ENCODE results near the gene REXO1.
A peak's percentile ranks its signal among the peaks of the same experiment; 100 is the strongest.
"Not testable (repeated sequence)": the region's sequence is repeated elsewhere in the genome, so short reads cannot be mapped to it uniquely, and the experiment has no call there.

The REXO1 gene

DNA sequence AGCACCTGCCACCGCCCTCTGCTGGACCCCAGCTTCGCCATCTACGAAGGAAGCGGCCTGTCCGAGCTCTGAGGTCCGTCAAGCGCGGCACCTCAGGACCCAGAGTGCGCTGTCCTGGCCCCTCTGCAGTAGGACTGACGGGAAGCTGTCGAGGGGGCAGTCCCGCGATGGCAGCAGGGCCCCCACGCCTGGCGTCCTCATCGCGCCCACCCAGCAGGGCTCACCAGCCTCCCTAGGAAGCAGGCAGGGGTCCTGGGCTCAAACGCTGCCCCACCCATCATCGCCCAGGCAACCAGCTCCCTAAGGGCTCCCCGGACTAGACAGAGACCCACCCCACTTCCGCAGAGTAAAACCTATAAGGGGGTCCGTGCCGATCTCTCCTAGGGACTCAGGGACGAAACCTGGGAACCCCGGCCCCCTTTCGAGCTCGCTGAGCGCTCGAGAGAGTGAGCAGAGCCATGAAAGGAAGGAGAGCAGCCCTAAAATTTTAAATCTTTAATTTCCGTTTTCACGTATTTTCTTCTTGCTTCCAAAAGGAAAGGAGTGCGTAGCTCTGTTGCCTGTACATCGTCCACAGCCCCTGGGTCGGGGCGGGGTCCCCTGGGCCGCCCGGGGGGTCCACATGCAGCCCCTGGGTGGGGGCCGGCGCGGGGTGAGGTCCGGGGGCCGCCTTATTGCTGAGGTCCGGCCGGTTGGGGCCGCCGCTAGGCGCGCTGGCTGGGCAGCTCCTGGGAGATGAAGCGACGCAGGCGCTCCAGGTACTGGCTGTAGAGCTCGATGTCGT lies 28.4 kb upstream of the REXO1 start:
- DNase-seq (ENCODE audit: low read depth, low spot score) = not testable (repeated sequence)

DNA sequence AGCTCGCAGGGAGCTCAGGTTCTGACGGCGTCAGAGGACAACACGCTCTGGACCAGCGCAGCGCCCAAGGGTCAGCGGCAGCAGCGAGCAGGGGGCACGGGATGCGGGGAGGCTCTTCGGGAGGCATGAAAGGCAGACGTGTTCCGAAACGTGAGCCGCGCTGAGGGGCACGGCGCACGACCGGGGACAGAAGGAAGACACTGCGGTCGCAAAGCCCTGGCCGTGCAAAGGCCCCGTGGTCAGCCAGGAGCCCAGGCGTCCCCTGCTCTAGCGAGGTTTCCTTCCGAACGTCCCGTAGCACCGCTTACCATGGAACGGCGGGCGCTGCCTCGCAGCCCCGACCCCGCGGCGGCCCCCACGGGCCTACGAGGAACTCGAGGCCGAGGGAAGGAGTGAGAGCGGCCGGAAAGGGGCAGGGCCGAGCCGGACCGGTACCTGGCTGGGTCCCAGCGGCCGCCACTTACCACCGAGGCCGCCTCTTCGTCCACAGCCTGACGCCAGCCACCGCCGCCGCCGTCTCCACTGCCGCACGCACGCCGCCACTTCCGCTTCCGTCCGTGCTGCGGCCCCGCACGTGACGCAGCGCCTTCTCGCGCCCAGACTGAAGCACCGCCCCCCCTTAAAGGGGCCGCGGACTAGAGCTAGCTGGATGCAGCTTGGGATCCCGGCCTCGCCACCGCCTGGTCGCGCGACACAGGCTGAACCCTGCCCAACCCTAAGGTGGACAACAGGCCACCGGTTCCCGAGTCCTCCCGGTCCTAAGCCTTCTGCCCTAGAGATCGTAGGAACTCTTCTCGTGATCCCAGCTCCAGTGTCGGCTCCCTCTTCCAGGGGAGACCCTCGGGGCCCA lies 27.6 kb upstream of the REXO1 start:
- DNase-seq (ENCODE audit: low read depth, low spot score) = peak; percentile 46

- DNase-seq (ENCODE audit: low read depth, low spot score) = not testable (repeated sequence)
Measured at GRCh38 chr19:1875265-1875645, 27.0 kb upstream of the REXO1 start.

DNA sequence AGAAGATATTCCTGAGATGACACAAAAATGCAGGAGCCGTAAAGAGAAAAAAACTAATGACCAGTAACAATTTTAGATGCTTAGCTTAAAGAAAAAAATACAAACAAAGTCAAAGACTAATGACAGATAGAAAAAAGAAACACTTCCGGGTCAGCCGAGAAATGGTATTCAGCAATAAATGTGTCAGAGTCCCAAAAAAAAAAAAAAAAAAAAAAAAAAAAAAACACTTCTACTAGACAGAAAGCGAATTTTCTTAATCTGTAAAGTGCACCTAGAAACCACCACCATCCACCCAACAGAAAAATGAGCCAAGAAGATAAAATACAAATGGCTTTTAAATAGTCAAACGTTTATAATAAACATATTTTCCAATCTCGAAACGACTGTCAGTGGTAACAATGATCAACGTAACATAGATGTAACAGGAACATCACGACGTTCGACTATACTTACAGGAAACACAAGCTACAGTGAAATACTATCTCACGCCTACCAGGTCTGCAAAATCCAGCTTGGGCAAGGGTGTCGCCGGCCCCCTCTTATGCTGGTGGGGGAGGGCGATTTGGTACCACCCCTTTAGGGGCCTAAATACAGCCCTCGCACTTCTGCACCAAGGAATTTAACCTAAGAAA lies 26.4 kb upstream of the REXO1 start:
- no peak for DNase-seq (ENCODE audit: low read depth, low spot score)

- DNase-seq (ENCODE audit: low read depth, low spot score) = no peak
Measured at GRCh38 chr19:1873524-1874473, 25.5 kb upstream of the REXO1 start.

GRCh38 chr19:1872807-1873523 lies 24.7 kb upstream of the REXO1 start:
- no peak for DNase-seq (ENCODE audit: low read depth, low spot score)

- DNase-seq (ENCODE audit: low read depth, low spot score) = no peak
Measured at GRCh38 chr19:1871630-1872029, 23.3 kb upstream of the REXO1 start.

DNA sequence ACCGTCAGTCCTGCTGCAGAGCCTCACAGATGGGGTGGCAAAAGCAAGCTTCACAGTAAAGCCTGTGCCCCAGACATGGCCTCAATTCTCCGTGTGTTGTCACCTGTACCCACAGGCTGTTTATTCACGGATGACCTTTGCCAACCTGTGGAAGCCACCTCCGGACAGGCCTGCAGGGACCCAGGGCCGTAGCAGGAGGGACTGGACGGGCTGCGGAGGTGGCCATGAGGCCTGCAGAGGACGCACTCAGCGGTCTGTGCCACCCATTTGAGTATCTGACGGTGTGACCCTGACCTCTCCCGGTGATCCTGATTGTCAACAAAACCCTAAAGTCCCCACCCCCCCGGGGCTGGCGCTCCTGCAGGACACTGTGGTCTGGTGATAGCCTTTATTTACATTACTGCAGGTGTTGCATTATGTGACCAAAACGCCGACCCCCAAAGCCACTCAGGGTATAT lies 22.9 kb upstream of the REXO1 start:
- DNase-seq (ENCODE audit: low read depth, low spot score) = no peak

GRCh38 chr19:1868971-1869370 lies 20.7 kb upstream of the REXO1 start:
- no peak for DNase-seq (ENCODE audit: low read depth, low spot score)

DNA sequence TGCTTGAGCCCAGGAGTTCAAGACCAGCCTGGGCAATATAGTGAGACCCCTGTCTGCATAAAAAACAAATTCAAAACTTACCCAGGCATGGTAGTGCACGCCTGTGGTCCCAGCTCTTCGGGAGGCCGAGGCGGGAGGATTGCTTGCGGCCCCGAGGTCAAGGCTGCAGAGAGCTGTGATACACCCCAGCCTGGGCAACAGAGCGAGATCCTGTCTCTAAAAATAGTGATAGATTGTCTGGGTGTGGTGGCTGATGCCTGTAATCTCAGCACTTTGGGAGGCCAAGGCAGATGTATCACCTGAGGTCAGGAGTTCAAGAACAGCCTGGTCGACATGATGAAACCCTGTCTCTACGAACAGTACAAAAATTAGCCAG lies 19.1 kb upstream of the REXO1 start:
- DNase-seq (ENCODE audit: low read depth, low spot score) = no peak

DNA sequence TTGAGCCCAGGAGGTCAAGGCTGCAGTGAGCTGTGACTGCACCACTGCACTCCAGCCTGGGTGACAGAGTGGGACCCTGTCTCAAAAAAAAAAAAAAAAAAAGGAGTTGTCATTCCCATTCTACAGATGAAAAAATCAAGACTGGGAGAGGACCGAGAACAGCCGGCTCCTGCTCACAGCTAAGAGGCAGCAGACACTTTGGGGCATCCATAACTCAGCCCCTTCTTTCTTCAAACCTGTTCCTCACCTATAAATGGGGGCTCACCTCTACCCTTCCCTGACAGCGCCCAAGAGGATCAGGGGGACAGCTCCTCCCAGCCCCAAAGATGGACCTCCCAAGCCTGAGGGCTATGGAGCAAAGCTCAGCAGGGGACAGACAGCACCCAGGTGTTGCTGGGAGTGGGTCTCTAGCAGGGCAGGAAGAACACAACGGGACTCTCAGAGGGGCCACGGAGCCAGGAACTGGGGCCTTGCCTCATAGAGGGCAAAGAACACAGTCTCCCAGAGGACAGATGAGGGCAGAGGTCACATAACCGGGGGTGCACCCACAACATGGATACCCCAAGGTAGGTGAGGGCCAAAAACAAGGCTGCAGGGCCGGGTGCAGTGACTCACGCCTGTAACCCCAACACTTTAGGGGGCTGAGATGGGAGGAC lies 18.5 kb upstream of the REXO1 start:
- no peak for DNase-seq (ENCODE audit: low read depth, low spot score)

GRCh38 chr19:1865172-1866010 lies 17.1 kb upstream of the REXO1 start:
- DNase-seq (ENCODE audit: low read depth, low spot score) = no peak

GRCh38 chr19:1864480-1865171 lies 16.3 kb upstream of the REXO1 start:
- DNase-seq (ENCODE audit: low read depth, low spot score) = no peak

DNA sequence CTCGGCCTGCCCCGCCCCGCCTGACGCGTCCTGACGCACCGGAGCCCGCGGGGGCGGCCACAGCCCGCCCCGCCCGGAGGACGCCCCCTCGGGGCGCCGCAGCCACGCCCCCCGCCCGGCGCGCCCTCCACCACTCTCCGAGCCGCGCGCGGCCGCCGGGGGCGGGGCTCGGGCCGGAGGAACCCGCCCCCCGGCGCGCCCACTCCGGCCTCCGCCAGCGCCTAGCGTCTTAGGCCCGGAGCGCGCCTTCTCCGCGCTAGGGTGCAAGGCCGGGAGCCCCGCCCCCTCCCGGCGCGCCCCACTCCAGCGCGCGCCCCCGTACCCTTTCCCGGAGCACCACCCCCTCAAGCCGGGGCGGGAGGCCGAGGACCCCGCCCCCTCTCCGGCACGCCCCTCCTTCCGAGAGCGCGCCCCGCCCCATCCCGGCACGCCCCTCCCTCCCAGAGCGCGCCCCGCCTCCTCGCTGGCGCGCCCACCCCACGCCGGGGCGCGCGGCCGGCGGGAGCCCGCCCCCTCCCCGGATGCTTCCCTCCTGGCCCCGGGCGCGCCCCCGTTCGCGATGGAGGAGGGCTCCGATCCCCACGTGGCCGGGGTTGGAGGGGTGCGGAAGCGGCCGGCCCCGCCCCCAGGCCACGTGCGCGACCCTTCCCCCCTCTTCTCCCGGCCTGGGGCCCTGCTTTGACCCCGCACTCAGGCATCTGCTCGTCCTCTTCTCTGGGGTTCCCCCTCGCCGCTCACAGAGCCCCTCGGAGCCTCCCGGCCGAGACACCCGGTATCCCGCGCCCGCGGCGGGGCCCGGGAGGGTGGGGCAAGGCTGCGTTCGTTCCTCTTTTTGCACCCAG lies 15.6 kb upstream of the REXO1 start:
- peak; percentile 76 for DNase-seq (ENCODE audit: low read depth, low spot score)

DNA sequence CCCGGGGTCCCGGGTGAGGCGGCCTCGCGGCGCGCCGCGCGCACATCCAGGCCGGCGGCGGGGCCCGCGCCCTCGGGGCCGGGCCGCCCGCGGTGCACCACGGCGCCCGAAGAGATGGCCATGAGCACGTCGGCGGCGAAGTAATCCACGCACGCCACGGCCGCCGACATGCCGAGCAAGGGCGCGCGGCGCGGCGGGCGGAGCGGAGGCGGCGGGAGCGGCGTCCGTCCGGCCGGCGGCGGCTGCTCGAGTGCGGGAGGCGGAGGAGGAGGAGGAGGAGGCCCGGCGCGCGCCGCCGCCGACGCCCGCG lies 15.0 kb upstream of the REXO1 start, which contains the start of gene KLF16:
Gene KLF16, minus strand, starts transcription at position 252 of the 310 bp plus-strand sequence. Its CDS starts 82 bp downstream, at position 170.
- no peak for DNase-seq (ENCODE audit: low read depth, low spot score)

DNA sequence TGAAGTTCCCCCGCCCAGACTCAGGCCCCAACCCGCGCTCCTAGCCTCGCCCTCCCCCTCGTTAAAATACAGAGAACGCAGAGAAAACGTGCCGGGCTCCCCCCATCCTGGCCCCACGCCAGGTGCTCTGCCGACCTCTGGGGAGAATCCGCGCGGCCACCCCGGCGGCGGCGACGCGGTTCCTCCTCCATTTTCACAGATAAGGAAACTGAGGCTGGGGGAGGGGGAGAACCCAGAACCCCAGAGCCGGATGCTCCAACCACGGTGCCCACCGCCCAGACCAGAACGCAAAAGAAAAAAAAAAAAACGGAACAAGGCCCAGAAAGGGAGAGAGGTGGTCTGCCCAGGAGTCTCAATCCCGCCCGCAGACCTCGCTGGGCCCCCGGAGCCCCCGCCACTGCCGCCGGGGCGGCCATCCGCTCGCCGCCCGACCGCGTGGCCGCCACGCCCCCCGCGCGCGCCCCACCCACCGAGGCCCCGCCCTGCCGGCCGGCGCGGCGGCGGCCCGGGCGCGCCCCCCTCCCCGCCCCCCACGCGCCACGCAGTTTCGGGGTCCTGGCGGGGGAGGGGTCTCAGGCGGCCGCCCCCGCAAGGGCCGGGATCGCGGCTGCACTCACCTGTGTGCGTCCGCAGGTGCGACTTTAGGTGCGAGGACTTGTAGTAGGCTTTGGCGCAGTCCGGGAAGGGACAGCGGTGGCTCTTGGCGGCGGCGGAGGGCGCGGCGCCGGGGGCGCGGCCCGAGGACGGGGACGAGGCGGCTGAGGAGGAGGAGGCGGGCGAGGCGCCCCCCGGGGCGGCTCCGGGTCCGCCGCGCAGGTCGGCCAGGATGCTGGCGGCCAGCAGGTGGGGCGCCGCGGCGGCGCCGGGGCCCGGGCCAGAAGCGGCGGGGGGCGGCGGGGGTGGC lies 14.4 kb upstream of the REXO1 start:
- DNase-seq (ENCODE audit: low read depth, low spot score) = no peak

DNA sequence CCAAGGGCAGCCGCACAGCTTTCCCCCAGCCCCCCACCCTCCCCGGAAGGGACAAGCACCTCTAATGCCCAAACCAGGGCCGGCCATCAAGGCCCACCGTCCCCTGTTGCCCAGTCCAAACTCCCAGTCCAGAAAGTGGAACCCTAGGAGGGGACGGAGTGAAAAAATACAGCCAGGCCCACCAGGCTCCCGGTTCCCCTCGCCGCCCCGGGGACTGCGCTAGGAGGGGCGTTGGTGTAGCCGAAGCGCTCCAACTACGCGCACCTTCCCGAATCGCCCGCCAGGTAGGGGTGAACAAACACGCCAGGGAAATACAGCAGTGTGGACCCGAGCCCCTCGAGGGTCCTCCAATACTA lies 13.8 kb upstream of the REXO1 start:
- no peak for DNase-seq (ENCODE audit: low read depth, low spot score)

Data from brain pericyte (primary cell).